A549 (cell line): ENCODE measurements around the gene BPIFB1. TPM values are rescaled to one million over a fixed set of nuclear protein-coding genes. Genes with fewer than 3 reads are reported as not detected.

ENCODE experiments used
- ATAC-seq, 2 experiments: fragments of 200-7000 bp in 1 of 2; fragments of >200 bp in 1 of 2; cut with Nextera tagmentation in 1 of 2; cut with Tn5 transposase in 1 of 2; 3 replicates each; pipeline versions ENCODE4 v1.8.0 to v1.9.1; 2018 to 2020; ENCODE audit warnings: mild to moderate bottlenecking in 1 of 2, moderate library complexity in 1 of 2
- CTCF ChIA-PET: fragments of 300-600 bp; sonication (Branson Sonifier 250); formaldehyde crosslinking; extraction: SDS; loops from one replicate; lab custom pipeline; 2021; ENCODE audit warnings: antibody characterized with exemption, inconsistent platforms; lab: Yijun Ruan, JAX
- POLR2A ChIA-PET: fragments of 350-600 bp; formaldehyde crosslinking; extraction: SDS; loops from one replicate; lab custom pipeline; 2021; ENCODE audit warnings: antibody characterized with exemption, inconsistent platforms; lab: Yijun Ruan, JAX
- DNase-seq, 2 experiments: peaks; one replicate each; pipeline versions ENCODE4 v3.0.0 to v3.0.0-alpha.2; 2011 to 2016; ENCODE audit warnings: low read depth in 1 of 2, low spot score in 1 of 2
- FAIRE-seq: peaks from 2 replicates; lab custom pipeline; 2011; peaks lifted over from hg19 to GRCh38; lab: Jason Lieb, UNC
- H3K27ac ChIP-seq, 2 experiments: fragments of >200 bp; sonication (Bioruptor Twin); formaldehyde crosslinking; 3 replicates each; pipeline ENCODE4 v1.5.1; 2016 to 2017
- H3K4me1 ChIP-seq: fragments of >200 bp; sonication (Bioruptor Twin); formaldehyde crosslinking; 3 replicates; pipeline ENCODE4 v1.6.1; 2016
- H3K4me2 ChIP-seq: fragments of >200 bp; sonication (Bioruptor Twin); formaldehyde crosslinking; 3 replicates; pipeline ENCODE4 v1.6.1; 2016
- H3K4me3 ChIP-seq: fragments of >200 bp; sonication (Bioruptor Twin); formaldehyde crosslinking; 3 replicates; pipeline ENCODE4 v1.5.1; 2016
- H3K9me3 ChIP-seq: fragments of >200 bp; sonication (Bioruptor Twin); formaldehyde crosslinking; 3 replicates; pipeline ENCODE4 v1.6.1; 2016
- CBX8 ChIP-seq: fragments of 200-600 bp; sonication (generic); IDR thresholded peaks from 2 replicates; pipeline ENCODE4 v1.6.1; 2016
- EHF ChIP-seq: fragments of 250-450 bp; sonication (Bioruptor Pico); IDR thresholded peaks from 2 replicates; pipeline ENCODE4 v1.5.0; 2020; ENCODE audit warnings: mild to moderate bottlenecking
- EHMT2 ChIP-seq: fragments of 200-600 bp; sonication (generic); IDR thresholded peaks from 2 replicates; pipeline ENCODE4 v1.6.1; 2016; ENCODE audit warnings: antibody characterized with exemption, low read depth, mild to moderate bottlenecking, moderate library complexity
- FOSB ChIP-seq: fragments of 250-450 bp; sonication (Bioruptor Pico); IDR thresholded peaks from 2 replicates; pipeline ENCODE4 v1.5.0; 2020; ENCODE audit warnings: mild to moderate bottlenecking, moderate library complexity
- HDAC2 ChIP-seq: fragments of 200-600 bp; sonication (generic); IDR thresholded peaks from 2 replicates; pipeline ENCODE4 v1.6.1; 2016
- HEYL ChIP-seq: fragments of 250-450 bp; sonication (Bioruptor Pico); IDR thresholded peaks from 2 replicates; pipeline ENCODE4 v1.8.0; 2021; ENCODE audit warnings: mild to moderate bottlenecking, moderate library complexity
- HOXA7 ChIP-seq: fragments of 250-450 bp; sonication (Bioruptor Pico); IDR thresholded peaks from 2 replicates; pipeline ENCODE4 v1.5.0; 2020; ENCODE audit warnings: mild to moderate bottlenecking, moderate library complexity
- HOXB5 ChIP-seq: fragments of 250-450 bp; sonication (Bioruptor Pico); IDR thresholded peaks from 2 replicates; pipeline ENCODE4 v1.5.0; 2020; ENCODE audit warnings: mild to moderate bottlenecking, moderate library complexity
- JUN ChIP-seq, 2 experiments: fragments of >200 bp; sonication (Bioruptor Twin); formaldehyde crosslinking; IDR thresholded peaks; 2 replicates in 1 of 2; 3 replicates in 1 of 2; pipeline ENCODE4 v1.6.1; 2016 to 2017
- JUNB ChIP-seq: fragments of >200 bp; sonication (Bioruptor Twin); formaldehyde crosslinking; IDR thresholded peaks from 2 replicates; pipeline ENCODE4 v1.6.1; 2016
- KDM1A ChIP-seq: fragments of 200-600 bp; sonication (generic); IDR thresholded peaks from 2 replicates; pipeline ENCODE4 v1.6.1; 2016; ENCODE audit warnings: low read depth, mild to moderate bottlenecking
- KDM5A ChIP-seq: fragments of 200-600 bp; sonication (generic); IDR thresholded peaks from 2 replicates; pipeline ENCODE4 v1.6.1; 2016; ENCODE audit warnings: antibody characterized with exemption, mild to moderate bottlenecking
- MAFK ChIP-seq: fragments of 450-650 bp; IDR thresholded peaks from 2 replicates; pipeline ENCODE4 v1.6.1; 2014; ENCODE audit not compliant: partially characterized antibody
- NR3C1 ChIP-seq: fragments of >200 bp; sonication (Bioruptor Twin); formaldehyde crosslinking; IDR thresholded peaks from 3 replicates; pipeline ENCODE4 v1.6.1; 2017
- RCOR1 ChIP-seq: fragments of 150-350 bp; IDR thresholded peaks from 2 replicates; pipeline ENCODE4 v1.6.1; 2014; ENCODE audit warnings: antibody characterized with exemption, low read length, low read depth
- RFX5 ChIP-seq: fragments of 450-650 bp; IDR thresholded peaks from 2 replicates; pipeline ENCODE4 v1.7.1; 2014; ENCODE audit warnings: antibody characterized with exemption, mild to moderate bottlenecking, moderate library complexity
- SMC3 ChIP-seq: fragments of >200 bp; sonication (Bioruptor Twin); formaldehyde crosslinking; IDR thresholded peaks from 3 replicates; pipeline ENCODE4 v1.6.1; 2018; ENCODE audit warnings: inconsistent platforms
- SREBF2 ChIP-seq: fragments of 450-650 bp; IDR thresholded peaks from 2 replicates; pipeline ENCODE4 v1.6.1; 2014; ENCODE audit warnings: mild to moderate bottlenecking, moderate library complexity
- TFCP2L1 ChIP-seq: fragments of 250-450 bp; sonication (Bioruptor Pico); IDR thresholded peaks from 2 replicates; pipeline ENCODE4 v1.5.0; 2021; ENCODE audit warnings: mild to moderate bottlenecking
- TP53 ChIP-seq: fragments of 250-450 bp; sonication (Bioruptor Pico); IDR thresholded peaks from 2 replicates; pipeline ENCODE4 v1.5.0; 2021; ENCODE audit warnings: mild to moderate bottlenecking, moderate library complexity
- ZNF302 ChIP-seq: fragments of 250-450 bp; sonication (Bioruptor Pico); IDR thresholded peaks from 2 replicates; pipeline ENCODE4 v1.9.0; 2021; ENCODE audit warnings: inconsistent platforms, mild to moderate bottlenecking, moderate library complexity
- ZSCAN20 ChIP-seq: fragments of 250-450 bp; sonication (Bioruptor Pico); IDR thresholded peaks from 2 replicates; pipeline ENCODE4 v1.8.0; 2022; ENCODE audit warnings: mild to moderate bottlenecking, moderate library complexity
- WGBS: methylation state at CpG from one replicate; pipeline ENCODE4 v1.1.6; 2017; ENCODE audit errors: missing lambda C conversion rate; 5-methylcytosine and 5-hydroxymethylcytosine counted together
- polyA plus RNA-seq, 4 experiments: library from polyadenylated mRNA; depleted of rRNA in 3 of 4; stranded (reverse); fragments of >200 nt; fragmentation: RNase III in 1 of 4; extraction: RNeasy Plus Mini Kit Qiagen cat#74134 plus additional on column Dnase treatment in 1 of 4; gene quantifications; 2 replicates in 3 of 4; 3 replicates in 1 of 4; pipeline ENCODE4 v1.2.3, GENCODE V29; 2011 to 2017
- TF ChIP-seq, protein P1 (sequence below): fragments of 450-650 bp; IDR thresholded peaks from 2 replicates; pipeline ENCODE4 v1.6.1; 2014; ENCODE audit warnings: antibody characterized with exemption
- TF ChIP-seq, protein P2 (sequence below): fragments of 250-450 bp; sonication (Bioruptor Pico); IDR thresholded peaks from 2 replicates; pipeline ENCODE4 v1.5.0; 2021; ENCODE audit warnings: mild to moderate bottlenecking, moderate library complexity, borderline replicate concordance
- TF ChIP-seq, protein P3 (sequence below): fragments of 250-450 bp; sonication (Bioruptor Pico); IDR thresholded peaks from 2 replicates; pipeline ENCODE4 v1.5.0; 2020; ENCODE audit warnings: low read depth, mild to moderate bottlenecking, moderate library complexity
- TF ChIP-seq, protein P4 (sequence below): fragments of 150-350 bp; IDR thresholded peaks from 2 replicates; pipeline ENCODE4 v1.6.1; 2014; ENCODE audit warnings: low read depth, mild to moderate bottlenecking, low read length
- TF ChIP-seq, protein P5 (sequence below): IDR thresholded peaks from 2 replicates; pipeline ENCODE4 v1.6.1; 2012

Gene BPIFB1
- polyA plus RNA-seq, 2 of the 4 experiments (the other 2 are of a cell fraction) = 0.18 TPM; not detected in 1

GRCh38 chr20:33345342-33345741 is 62.3 kb downstream of the BPIFB1 start:
- Histone ChIP-seq H3K27ac (no peak overlapping the region), H3K4me3 (no peak overlapping the region), H3K4me1 (no peaks in the 10 kb centered on the region), H3K9me3 (no peaks in the 10 kb centered on the region), H3K4me2 (no peak overlapping the region)
- POLR2A ChIA-PET = no interaction called here
- 86% methylated on average over 9 of the region's 9 CpGs for WGBS
- no peak for DNase-seq
- no peak for ATAC-seq
- CTCF ChIA-PET = interaction anchor here (1.2 to 1.3 kb wide), 2 partner anchors 11 to 14 kb away, joined by 3 read pairs; no protein-coding TSS in a partner anchor
- TF ChIP-seq ZSCAN20 (CRISPR knock-in tag) = no peak
- TF ChIP-seq EHMT2 = no peak
- TF ChIP-seq, protein P1, sequence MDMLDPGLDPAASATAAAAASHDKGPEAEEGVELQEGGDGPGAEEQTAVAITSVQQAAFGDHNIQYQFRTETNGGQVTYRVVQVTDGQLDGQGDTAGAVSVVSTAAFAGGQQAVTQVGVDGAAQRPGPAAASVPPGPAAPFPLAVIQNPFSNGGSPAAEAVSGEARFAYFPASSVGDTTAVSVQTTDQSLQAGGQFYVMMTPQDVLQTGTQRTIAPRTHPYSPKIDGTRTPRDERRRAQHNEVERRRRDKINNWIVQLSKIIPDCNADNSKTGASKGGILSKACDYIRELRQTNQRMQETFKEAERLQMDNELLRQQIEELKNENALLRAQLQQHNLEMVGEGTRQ = no peak
- no peak for TF ChIP-seq HOXA7
- no peak for TF ChIP-seq HOXB5 (CRISPR knock-in tag)
- TF ChIP-seq HDAC2 = no peak
- TF ChIP-seq MAFK = no peak
- TF ChIP-seq CBX8 = no peak
- TF ChIP-seq, protein P2, sequence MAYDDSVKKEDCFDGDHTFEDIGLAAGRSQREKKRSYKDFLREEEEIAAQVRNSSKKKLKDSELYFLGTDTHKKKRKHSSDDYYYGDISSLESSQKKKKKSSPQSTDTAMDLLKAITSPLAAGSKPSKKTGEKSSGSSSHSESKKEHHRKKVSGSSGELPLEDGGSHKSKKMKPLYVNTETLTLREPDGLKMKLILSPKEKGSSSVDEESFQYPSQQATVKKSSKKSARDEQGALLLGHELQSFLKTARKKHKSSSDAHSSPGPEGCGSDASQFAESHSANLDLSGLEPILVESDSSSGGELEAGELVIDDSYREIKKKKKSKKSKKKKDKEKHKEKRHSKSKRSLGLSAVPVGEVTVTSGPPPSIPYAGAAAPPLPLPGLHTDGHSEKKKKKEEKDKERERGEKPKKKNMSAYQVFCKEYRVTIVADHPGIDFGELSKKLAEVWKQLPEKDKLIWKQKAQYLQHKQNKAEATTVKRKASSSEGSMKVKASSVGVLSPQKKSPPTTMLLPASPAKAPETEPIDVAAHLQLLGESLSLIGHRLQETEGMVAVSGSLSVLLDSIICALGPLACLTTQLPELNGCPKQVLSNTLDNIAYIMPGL = no peak
- no peak for TF ChIP-seq EHF
- TF ChIP-seq KDM5A = no peak
- no peak for TF ChIP-seq SMC3
- TF ChIP-seq HEYL (CRISPR knock-in tag) = no peak
- TF ChIP-seq, protein P3, sequence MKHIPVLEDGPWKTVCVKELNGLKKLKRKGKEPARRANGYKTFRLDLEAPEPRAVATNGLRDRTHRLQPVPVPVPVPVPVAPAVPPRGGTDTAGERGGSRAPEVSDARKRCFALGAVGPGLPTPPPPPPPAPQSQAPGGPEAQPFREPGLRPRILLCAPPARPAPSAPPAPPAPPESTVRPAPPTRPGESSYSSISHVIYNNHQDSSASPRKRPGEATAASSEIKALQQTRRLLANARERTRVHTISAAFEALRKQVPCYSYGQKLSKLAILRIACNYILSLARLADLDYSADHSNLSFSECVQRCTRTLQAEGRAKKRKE (CRISPR knock-in tag) = no peak
- no peak for TF ChIP-seq ZNF302
- TF ChIP-seq SREBF2 = no peak
- no peak for TF ChIP-seq RCOR1
- no peak for FAIRE-seq

DNA sequence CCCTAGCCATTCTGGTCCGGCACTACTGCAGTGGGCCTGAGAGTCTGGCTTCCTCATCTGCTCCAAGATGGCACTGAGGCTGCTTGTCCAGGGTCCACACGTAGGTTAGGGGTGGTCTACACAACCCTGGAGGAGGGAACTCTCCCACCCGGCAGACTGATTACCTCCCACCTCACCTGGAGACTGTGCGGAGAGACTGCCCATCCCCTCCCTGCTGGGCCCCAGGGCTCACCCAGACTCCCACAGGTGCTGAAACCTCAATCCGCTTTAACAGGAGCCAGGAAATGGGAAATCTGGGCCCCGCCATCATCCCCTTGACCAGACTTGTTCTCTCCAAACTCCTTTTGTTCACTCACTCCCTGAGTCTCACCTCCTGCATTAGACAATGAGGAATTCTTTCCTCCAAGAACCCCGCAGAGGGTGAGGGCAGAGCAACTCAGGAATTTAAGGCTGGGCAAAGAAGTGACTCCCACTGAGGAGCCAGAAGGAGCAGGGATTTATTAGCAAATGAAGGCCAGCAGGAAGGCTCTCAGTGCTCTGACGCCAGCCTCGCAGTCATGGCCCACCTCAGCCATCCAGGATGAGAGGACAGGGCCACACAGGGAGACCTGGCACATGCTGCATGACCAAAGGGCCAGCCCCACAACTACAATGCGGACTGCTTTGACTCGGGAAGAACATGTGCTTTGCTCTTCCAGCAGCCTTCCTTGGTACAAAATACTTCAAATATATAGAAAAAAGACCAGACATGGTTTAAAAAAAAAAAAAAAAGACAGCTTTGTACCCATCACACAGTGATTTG is 65.3 kb downstream of the BPIFB1 start:
- WGBS = 93% methylated on average over 9 of the region's 11 CpGs
- no peak for ATAC-seq
- POLR2A ChIA-PET = no interaction called here

DNA sequence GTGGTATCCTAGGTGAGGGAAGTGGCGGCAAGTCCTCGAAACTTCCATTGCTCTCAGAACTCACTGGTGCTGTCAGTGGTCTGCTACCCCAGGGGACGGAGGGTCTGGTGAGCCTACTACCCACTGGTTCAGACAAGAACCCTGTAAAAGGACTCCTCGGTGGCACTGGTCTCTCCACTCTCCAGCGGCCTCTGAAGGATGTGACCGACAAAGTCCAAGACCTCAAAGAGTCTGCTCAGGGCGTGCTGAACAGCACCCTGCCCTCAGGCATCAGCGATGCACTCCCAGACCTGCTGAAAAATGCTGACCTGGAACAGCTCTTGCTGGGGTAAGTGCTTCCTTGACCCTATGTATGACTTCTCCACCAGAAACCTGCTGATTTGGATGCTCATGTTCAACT is 66.5 kb downstream of the BPIFB1 start:
- no peak overlapping the region for H3K4me2 ChIP-seq
- no peaks in the 10 kb centered on the region for H3K4me1 ChIP-seq
- WGBS = 93% methylated on average over 8 of the region's 8 CpGs
- H3K27ac ChIP-seq = no peak overlapping the region
- DNase-seq (no peak), ATAC-seq (no peak), FAIRE-seq (no peak)
- CTCF ChIA-PET = interaction anchor here (0.9 kb wide), 1 partner anchor 16 kb away, joined by 4 read pairs; no protein-coding TSS in a partner anchor
- POLR2A ChIA-PET = no interaction called here
- no peak overlapping the region for H3K4me3 ChIP-seq
- no peaks in the 10 kb centered on the region for H3K9me3 ChIP-seq
- TF ChIP-seq RFX5 (no peak), RCOR1 (no peak), HOXB5 (CRISPR knock-in tag) (no peak), EHMT2 (no peak), NR3C1 (no peak), FOSB (CRISPR knock-in tag) (no peak), KDM1A (no peak), JUN (IDR thresholded peaks at IDR 0.05) (no peak), TFCP2L1 (CRISPR knock-in tag) (no peak), JUNB (no peak), TP53 (no peak)
- TF ChIP-seq, protein P2 = no peak
- TF ChIP-seq, protein P4, sequence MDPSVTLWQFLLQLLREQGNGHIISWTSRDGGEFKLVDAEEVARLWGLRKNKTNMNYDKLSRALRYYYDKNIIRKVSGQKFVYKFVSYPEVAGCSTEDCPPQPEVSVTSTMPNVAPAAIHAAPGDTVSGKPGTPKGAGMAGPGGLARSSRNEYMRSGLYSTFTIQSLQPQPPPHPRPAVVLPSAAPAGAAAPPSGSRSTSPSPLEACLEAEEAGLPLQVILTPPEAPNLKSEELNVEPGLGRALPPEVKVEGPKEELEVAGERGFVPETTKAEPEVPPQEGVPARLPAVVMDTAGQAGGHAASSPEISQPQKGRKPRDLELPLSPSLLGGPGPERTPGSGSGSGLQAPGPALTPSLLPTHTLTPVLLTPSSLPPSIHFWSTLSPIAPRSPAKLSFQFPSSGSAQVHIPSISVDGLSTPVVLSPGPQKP = no peak
- TF ChIP-seq, protein P5, sequence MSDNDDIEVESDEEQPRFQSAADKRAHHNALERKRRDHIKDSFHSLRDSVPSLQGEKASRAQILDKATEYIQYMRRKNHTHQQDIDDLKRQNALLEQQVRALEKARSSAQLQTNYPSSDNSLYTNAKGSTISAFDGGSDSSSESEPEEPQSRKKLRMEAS = no peak

More for the DNA sequence above, 65.3 kb downstream of the BPIFB1 start:
- TF ChIP-seq SMC3 = no peak
- DNase-seq (no peak), FAIRE-seq (no peak)
- Histone ChIP-seq H3K4me3 (no peak overlapping the region), H3K9me3 (no peaks in the 10 kb centered on the region), H3K27ac (no peak overlapping the region), H3K4me1 (no peaks in the 10 kb centered on the region), H3K4me2 (no peak overlapping the region)
- CTCF ChIA-PET = interaction anchor here (0.9 kb wide), 1 partner anchor 17 kb away, joined by 4 read pairs; no protein-coding TSS in a partner anchor
